VCaP (cell line): ENCODE results near the gene TRAPPC5.

Experiments
- H3K27ac ChIP-seq: fragments of 450-650 bp; 2 replicates; pipeline ENCODE4 v1.5.1; 2017
- TF ChIP-seq, protein P1 (sequence below): fragments of 450-650 bp; conservative IDR thresholded peaks from 2 replicates; pipeline ENCODE4 v1.5.1; 2017; ENCODE audit warnings: mild to moderate bottlenecking, moderate library complexity

Gene TRAPPC5

DNA sequence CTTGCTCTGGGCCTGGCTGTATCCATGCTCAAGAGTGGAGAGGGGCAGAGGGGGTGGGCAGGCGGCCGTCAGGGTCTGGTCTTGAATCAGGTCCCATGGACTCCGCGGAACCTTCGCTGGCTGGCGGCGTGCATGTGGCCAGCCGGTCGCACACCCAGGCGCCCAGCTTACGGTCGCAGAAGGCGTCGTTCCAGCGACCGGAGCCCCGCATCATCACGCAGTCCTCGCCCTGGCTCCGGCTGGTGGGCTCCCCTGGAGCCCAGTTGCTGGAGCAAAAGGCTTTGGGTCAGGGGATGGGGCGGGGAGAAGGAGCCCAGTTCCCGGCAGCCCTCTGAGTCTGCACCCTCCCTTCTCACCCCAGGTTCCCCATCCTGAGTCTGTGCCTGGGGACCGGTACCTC lies 8.5 kb downstream of the TRAPPC5 start:
- TF ChIP-seq, protein P1, sequence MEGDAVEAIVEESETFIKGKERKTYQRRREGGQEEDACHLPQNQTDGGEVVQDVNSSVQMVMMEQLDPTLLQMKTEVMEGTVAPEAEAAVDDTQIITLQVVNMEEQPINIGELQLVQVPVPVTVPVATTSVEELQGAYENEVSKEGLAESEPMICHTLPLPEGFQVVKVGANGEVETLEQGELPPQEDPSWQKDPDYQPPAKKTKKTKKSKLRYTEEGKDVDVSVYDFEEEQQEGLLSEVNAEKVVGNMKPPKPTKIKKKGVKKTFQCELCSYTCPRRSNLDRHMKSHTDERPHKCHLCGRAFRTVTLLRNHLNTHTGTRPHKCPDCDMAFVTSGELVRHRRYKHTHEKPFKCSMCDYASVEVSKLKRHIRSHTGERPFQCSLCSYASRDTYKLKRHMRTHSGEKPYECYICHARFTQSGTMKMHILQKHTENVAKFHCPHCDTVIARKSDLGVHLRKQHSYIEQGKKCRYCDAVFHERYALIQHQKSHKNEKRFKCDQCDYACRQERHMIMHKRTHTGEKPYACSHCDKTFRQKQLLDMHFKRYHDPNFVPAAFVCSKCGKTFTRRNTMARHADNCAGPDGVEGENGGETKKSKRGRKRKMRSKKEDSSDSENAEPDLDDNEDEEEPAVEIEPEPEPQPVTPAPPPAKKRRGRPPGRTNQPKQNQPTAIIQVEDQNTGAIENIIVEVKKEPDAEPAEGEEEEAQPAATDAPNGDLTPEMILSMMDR = no peak
- no peak overlapping the region for H3K27ac ChIP-seq

DNA sequence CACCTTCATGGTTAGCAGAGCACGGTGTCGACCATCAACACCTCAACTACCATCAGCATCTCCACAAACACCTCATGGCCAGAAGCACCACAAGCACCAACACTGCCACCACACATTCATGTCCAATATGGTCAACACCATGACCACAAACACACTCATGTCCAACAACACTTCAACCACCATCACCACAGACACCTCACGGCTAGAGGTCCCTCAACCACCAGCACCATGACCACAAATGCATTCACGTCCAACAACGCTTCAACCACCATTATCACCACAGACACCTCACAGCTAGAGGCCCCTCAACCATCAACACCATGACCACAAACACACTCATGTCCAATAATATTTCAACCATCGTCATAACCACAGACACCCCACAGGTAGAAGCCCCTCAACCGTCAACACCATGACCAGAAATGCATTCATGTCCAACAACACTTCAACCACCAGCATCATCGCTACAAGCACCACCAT lies 10.2 kb downstream of the TRAPPC5 start:
- TF ChIP-seq, protein P1 = no peak
- H3K27ac ChIP-seq = no peak overlapping the region

DNA sequence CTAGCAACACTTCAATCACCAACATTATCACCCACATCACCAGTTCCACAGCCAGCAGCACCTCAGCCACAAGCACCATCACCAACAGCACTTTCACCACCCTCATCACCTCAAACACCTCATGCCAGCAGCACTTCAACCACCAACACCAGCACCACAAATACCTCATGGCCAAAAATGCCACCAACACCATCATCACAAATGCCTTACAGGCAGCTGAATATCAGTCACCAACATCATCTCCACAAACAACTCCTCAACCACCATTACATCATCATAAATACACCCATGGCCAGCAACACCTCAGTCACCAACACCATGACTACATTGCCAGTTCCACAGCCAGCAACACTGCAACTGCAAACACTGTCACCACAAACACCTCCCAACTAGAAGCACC lies 10.9 kb downstream of the TRAPPC5 start:
- TF ChIP-seq, protein P1 = no peak

DNA sequence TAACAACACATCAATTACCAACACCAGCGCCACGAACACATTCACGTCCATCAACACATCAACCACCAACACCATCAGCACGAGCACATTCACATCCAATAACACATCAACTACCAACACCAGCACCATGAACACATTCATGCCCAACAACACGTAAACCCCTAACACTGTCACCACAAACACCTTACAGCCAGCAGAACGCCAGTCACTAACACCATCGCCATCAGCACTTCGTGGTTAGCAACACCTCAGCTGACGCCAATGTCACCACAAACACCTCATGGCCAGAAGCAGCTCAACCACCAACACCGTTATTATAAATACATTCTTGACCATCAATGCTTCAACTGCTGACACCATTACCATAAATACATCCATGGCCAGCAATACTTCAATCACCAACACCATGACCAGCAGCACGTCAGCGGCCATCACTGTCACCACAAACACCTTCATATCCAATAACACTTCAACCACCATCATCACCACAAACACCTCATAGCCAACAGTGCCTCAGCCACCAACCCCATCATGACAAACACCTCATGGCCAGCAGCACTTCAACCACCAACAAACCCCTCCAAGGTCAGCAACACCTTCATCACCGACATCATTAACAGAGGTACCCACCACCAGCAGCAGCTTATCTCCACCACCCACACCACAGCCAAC lies 11.9 kb downstream of the TRAPPC5 start:
- TF ChIP-seq, protein P1 = no peak
- no peak overlapping the region for H3K27ac ChIP-seq

More for the DNA sequence above, 10.9 kb downstream of the TRAPPC5 start:
- no peak overlapping the region for H3K27ac ChIP-seq

DNA sequence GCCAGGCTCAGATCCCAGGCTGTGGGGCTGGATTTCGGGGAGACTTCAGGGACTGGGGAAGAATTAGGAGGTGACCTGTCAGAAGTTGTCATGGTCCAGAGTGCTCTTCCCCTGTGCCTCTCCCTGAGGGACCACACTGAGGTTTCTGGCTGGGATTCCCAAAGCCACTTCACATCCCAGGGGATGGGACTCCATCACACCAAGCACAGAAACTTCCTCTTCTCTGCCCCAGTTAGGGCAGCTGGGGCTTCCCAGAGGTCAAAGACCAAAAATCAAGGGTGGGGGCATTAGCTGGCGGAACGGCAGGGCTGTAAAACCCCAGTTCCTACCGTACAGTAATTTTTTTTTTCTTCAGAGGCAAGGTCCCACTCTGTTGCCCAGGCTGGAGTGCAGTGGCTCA lies 13.9 kb downstream of the TRAPPC5 start:
- no peak overlapping the region for H3K27ac ChIP-seq
- TF ChIP-seq, protein P1 = no peak

DNA sequence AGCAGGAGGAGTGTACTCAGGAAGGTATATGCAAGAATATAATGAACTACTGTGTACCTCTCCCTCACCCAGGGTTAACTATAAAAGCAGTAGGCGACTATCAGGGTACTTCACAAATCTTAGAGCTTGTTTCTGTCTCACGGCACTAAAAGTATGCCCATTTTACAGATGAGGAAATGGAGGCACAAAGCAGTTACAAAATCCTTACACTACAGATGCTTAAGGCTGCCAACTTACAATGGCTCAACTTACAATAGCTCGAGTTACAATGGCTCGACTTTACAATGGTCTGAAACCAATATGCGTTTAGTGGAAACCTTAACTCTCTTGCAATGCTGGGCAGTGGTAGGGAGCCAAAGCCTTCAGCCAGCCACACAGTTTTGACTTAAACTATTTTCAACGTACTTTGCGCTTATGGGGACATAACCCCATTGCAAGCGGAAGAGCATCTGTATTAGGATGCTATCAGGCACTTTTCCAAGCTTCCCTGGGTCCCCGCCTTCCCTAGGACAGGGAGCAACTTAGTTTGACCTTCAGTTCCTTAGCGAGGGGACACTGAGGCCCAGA lies 17.2 kb downstream of the TRAPPC5 start:
- H3K27ac ChIP-seq = no peak overlapping the region
- TF ChIP-seq, protein P1 = no peak

DNA sequence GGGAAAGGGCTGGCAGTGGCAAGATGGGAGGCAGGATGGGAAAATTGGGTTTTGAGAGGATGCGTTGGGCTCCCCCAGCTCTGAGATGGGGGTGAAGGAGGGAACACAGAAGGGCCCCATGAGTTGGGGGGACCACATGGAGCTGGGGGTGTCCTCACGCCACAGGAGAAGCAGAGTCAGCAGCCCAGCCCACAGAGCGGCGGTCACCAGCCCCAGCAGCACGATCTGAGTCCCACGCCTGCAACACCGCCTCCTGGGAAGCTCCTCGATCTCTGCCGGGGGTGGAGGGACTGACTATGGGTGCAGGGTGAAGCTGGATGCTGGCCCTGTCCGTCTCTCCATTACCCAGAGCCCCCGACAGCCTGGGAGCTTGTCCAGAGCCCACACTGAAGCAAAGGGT lies 17.9 kb downstream of the TRAPPC5 start:
- TF ChIP-seq, protein P1 = no peak
- no peak overlapping the region for H3K27ac ChIP-seq
